K562 treated with DMSO at 1 percent for 4 hours (cell line): ENCODE measurements around the gene PDIK1L. TPM values are rescaled to one million over a fixed set of nuclear protein-coding genes. Genes with fewer than 3 reads are reported as not detected.

ENCODE experiments used
- total RNA-seq: library from RNA; unstranded; fragments of 300-600 nt; gene quantifications from 2 replicates; pipeline ENCODE4 v1.2.3, GENCODE V29; 2022; ENCODE audit not compliant: insufficient read depth

The PDIK1L gene
- 7.5 and 12.8 TPM in 2 replicates for total RNA-seq

DNA sequence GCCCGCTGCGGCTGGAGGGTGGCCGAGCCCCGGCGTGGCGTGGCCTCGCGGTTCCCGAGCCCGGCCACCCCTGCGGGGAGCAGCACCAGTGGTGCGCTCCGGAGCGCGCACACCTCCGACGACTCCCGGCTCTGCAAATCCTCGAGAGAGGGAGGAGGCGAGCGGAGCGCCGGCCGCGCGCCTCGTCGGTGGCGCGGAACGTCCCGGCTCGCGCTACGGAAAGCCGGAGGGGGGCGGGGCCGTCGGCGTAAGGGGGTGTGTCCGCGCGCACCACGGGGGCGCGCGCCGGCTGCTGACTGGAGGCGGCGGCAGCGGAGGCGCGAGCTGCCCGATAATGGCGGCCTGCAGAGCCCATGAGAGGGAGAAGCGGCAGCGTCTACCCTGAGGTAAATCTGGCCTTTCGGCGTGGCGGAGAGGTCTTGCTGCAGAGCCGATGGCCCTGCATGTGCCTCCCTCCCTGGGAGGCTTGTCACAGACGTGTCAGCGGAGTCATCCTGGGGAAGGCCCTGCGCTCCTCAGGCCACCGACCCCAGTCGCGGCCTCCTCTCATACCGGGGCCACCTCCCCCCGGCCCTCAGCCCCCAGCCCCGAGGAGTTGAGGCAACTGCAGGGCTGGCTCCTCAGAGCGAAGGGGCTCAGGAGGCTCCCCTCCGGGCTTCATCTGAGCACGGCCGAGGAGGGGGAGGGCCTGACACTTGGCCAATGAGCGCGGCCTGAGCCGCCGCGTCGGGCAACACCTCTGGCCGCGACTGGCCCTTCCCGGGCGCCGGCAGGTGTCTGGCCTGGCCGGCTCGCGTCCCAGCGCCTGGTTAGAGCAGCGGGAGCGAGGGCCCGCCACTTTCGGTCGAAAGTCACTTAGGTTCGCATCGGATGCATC is at the start of gene PDIK1L:
Gene PDIK1L (plus strand): TSS at position 295 of the 877 bp plus-strand sequence. CDS start 2,485 bp downstream, outside the sequence.

DNA sequence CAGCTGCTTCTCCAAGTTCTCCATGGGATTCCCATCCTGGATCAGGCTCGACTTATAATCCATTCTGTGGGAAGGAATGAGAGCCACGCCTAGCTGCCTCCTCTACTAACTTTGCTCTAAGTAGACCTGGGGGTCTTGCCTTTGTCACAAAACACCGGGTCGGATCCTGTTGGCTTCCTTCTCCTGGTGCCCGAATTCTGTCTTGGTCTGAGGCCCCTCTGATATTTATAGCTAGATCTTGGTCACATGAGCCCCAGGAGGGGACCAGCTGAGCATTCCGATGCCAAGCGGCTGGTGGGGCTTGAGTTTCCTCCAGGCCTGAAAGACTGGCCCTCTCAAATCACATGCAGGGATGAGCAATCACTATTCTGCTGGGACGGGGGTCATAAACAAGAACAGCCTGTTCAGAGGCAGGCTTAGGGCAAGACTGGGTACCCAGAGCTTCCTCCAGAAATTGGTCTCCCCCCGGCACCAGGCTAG is 44.2 kb upstream of the PDIK1L start, which contains the start of gene TRIM63:
Gene TRIM63 (minus strand): TSS at position 199 of the 480 bp plus-strand sequence. CDS start 136 bp downstream, at position 63.

DNA sequence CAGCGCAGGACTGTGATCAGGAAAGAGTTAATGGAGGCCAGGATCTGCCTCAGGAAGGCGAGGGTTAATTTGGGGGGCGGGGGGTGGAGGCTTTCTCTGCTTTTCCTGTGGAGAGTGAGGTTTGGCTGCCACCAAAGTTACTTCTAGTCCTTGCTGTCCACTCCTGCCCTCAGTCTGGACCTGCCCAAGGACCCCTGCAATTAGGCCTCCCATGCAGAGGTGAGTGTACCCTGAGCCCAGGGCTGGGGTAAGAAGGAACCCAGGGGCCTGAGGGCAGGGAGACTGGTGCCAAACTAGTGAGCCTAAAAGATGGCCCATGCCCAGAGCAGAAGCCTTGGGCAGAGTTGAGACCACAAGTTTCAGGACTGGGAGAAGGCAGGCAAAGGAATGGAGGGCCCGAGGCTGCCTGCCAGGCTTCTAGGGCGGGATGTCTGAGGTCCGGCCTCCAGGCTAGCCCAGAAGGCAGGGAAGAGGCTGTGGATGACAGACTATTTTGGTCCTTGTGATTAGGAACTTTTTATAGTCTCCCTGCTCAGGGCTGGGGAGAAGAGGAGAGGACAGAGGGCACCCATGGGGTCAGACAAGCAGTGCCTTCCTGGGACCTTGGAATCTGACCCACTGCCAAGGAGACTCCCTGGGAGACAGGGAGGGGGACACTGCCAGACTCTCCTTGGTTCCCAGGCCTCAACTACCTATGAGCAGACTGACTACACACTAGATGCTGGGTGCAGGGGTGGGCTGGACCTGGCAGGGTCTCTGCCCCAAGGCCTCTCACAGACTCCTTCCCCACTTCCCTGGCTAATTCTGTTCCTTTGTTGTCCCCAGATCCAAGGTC is 47.5 kb downstream of the PDIK1L start, which contains the start of gene FAM110D:
Gene FAM110D (plus strand): TSS at position 172 of the 835 bp plus-strand sequence. CDS start 2,213 bp downstream, outside the sequence.

DNA sequence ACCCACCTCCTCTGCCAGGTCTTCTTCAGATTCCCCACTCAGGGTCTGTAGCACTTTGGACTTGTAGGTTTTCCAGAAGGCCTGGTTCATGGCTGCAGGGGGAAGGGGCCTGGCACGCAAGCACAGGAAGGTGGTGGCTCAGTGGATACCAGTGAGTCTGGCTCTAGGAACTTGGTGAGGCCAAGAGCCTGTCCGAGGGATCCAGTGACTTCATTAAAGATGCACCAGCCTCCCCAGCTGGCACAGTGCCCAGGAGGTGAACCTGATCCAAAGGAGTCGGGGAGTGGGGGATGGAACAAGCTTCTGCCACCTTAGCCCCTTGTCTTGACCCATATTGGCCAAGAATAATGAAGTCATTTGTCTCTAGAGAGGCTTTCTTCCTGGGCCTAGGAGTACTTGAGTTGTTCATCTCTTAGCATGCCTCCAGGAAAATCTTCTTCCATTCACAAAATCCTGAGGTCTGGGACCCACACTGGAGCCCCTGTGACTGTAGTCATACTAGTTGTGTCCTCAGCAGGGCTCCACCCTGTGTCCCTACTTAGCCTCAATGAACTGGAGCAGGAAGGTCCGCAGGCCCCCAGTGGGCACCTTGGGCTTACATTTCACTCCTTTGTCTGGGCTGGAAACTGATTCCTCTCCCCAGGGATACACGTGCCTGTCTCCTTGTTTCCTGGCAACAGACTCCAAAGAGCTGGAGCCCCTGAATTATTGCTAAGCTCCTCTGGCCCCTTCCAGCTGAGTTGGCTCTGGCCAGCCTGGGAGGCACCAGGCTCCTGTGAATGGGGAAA is 57.0 kb downstream of the PDIK1L start, which contains the start of gene C1orf232:
Gene C1orf232 (minus strand): TSS at position 554 of the 788 bp plus-strand sequence. CDS start 464 bp downstream, at position 90.

DNA sequence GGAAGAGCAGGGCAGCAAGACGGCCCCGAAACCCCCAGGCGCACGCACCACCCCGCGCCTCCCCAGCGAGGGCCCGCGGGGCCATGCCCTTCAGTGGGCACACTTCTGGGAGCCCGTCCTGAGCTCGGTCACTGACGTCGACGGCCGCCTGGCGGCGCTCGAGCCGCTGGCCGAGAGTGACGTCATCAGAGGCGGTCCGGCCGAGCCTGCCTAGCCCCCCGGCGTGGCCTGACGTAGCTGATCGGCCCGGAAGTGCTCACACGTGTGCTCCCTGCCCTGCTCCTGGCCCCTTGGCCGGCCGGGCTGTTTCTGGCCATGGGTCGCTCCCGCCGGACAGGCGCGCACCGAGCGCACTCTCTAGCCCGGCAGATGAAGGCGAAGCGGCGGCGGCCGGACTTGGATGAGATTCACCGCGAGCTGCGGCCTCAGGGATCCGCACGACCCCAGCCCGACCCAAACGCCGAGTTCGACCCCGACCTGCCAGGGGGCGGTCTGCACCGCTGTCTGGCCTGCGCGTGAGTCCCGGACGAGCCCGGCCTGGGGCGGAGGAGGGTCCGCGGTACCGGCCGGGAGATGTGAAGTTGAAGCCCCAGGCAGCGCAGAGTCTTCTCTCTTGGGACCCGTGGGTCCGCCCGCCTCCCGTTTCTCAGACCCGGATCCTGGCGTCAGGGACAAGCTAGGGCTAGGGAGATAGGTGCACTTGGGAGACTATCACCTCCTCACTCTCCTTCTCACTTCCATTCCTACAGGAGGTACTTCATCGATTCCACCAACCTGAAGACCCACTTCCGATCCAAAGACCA is 58.2 kb downstream of the PDIK1L start, which contains the start of gene ZNF593:
Gene ZNF593 (plus strand): TSS at position 240 of the 803 bp plus-strand sequence. CDS start 76 bp downstream, at position 316.

DNA sequence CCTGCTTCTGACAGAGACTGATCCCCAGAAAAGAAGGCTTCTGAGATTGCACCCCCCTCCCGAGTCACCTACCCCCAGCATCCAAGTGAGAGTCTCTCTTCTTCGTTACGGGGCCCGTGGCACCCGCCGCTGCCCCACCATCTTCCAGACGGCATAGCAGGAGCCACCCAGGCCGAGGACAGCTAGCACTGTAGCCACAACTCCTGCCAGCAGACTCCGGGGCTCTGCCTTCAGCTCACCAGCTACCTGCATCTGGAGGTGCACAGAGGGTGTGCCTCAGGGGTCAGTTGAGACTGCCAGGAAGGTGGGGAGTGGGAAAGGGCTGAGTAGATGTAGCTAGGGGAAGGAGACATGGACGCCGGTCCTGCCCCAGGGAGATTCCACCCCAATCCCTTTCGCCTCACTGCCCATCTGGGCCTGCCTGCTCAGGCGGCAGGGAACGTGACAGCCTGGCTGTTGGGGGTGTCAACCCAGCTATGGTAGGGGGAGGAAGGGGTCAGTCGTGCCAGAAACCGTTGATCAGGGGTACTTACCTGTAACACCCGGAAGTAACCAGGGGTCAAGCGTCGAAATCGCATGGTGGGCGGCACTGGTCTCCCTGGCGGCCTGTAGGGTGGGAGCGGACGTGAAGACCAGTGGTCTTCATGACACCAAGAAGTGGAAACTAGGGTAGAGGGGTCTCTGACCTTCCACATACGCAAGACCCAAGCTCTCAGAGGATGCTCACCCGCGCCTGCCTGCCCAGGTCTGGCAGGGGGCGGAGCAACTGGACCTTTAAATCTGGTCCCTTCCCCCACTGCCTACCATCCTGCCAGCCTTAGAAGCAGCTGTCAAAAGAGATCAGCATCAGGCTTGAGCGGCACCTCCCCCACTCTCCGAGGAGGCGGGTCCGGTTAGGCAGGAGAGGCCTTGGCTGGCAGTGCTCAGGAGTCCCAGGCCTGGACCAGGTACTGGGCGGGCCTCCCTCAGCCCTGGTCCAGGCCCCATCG is 59.8 kb downstream of the PDIK1L start, which contains the start of gene ZNF593OS:
Gene ZNF593OS (minus strand): TSS at position 749 of the 989 bp plus-strand sequence. CDS start 171 bp downstream, at position 578.

Other genes with a start within 250 kb of the PDIK1L start
- gene PAQR7, start 236.1 kb upstream of the PDIK1L start, total RNA-seq, result 2.8 and 3.9 TPM in 2 replicates
- gene STMN1, start 205.4 kb upstream of the PDIK1L start, total RNA-seq, result 509 and 529 TPM in 2 replicates
- gene PAFAH2, start 113.8 kb upstream of the PDIK1L start, total RNA-seq, result 4.1 and 5.0 TPM in 2 replicates
- gene EXTL1, start 90.0 kb upstream of the PDIK1L start, total RNA-seq, result 0.28 TPM in 1 of 2 replicates, not detected in the other
- not detected in 2 replicates for gene SLC30A2, start 65.7 kb upstream of the PDIK1L start, total RNA-seq
- 1.6 TPM in 1 of 2 replicates, not detected in the other for gene TRIM63, start 44.2 kb upstream of the PDIK1L start, total RNA-seq
- 0.99 TPM in 1 of 2 replicates, not detected in the other for gene FAM110D, start 47.3 kb downstream of the PDIK1L start, total RNA-seq
- gene C1orf232, start 57.1 kb downstream of the PDIK1L start, total RNA-seq, result not detected in 2 replicates
- 63.0 and 75.4 TPM in 2 replicates for gene ZNF593, start 58.1 kb downstream of the PDIK1L start, total RNA-seq
- gene ZNF593OS, start 60.0 kb downstream of the PDIK1L start, total RNA-seq, result not detected in 2 replicates
- 0.63 and 1.5 TPM in 2 replicates for gene CNKSR1, start 65.7 kb downstream of the PDIK1L start, total RNA-seq
- not detected in 2 replicates for gene CATSPER4, start 78.8 kb downstream of the PDIK1L start, total RNA-seq
- gene CEP85, start 122.4 kb downstream of the PDIK1L start, total RNA-seq, result 49.6 and 66.7 TPM in 2 replicates
- gene SH3BGRL3, start 168.3 kb downstream of the PDIK1L start, total RNA-seq, result 136 and 157 TPM in 2 replicates
- gene UBXN11, start 194.8 kb downstream of the PDIK1L start, total RNA-seq, result 17.6 and 19.6 TPM in 2 replicates
- gene CD52, start 206.1 kb downstream of the PDIK1L start, total RNA-seq, result 121 and 273 TPM in 2 replicates
- 4.5 and 6.0 TPM in 2 replicates for gene CRYBG2, start 242.3 kb downstream of the PDIK1L start, total RNA-seq